Mesodermal cell (in vitro differentiated cells): Measurements from ENCODE around the gene AVL9.
"Not testable (repeated sequence)": the region's sequence is repeated elsewhere in the genome, so short reads cannot be mapped to it uniquely, and the experiment has no call there.

Source experiments
- H3K27ac ChIP-seq: 2 replicates; pipeline ENCODE4 v1.7.0; 2013; ENCODE audit warnings: mild to moderate bottlenecking, low read depth, low read length, moderate library complexity; ENCODE audit not compliant: severe bottlenecking
- H3K36me3 ChIP-seq: 2 replicates; pipeline ENCODE4 v1.7.1; 2013; ENCODE audit warnings: mild to moderate bottlenecking, low read length, moderate library complexity; ENCODE audit not compliant: control insufficient read depth, insufficient read depth
- H3K4me1 ChIP-seq: one replicate; pipeline ENCODE4 v1.7.1; 2013; ENCODE audit warnings: mild to moderate bottlenecking, low read length; ENCODE audit not compliant: insufficient read depth, control insufficient read depth, poor library complexity, severe bottlenecking
- H3K4me3 ChIP-seq: 2 replicates; pipeline ENCODE4 v1.7.0; 2013; ENCODE audit warnings: low read length, control low read depth, mild to moderate bottlenecking; ENCODE audit not compliant: insufficient read depth, poor library complexity, severe bottlenecking; ENCODE audit errors: extremely low read depth
- H3K9me3 ChIP-seq: 2 replicates; pipeline ENCODE4 v1.7.1; 2013; ENCODE audit warnings: mild to moderate bottlenecking, low read length, moderate library complexity; ENCODE audit not compliant: control insufficient read depth

Gene AVL9

DNA sequence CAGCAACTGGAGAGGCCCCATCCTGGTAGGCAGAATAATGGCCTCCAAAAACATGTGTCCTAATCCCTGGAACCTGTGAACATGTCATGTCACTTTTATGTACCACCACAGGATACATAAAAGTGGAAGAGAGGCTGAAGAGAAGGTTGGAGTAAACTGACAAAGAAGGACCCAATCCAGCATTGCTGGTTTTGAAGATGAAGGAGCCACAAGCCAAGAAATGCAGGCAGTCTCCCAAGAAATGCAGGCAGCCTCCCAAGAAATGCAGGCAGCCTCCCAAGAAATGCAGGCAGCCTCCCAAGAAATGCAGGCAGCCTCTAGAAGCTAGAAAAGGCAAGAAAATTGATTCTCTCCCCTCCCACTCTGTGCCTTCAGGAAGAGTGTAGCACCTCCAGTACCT, 142.3 kb downstream of the AVL9 start:
- not testable (repeated sequence) for H3K4me1 ChIP-seq, H3K9me3 ChIP-seq, H3K27ac ChIP-seq, H3K4me3 ChIP-seq, H3K36me3 ChIP-seq
